Stimulated activated CD4-positive, alpha-beta T cell treated with anti-CD3 and anti-CD28 coated beads, Interleukin-1b, Interleukin-23, amount 100 ng/mL, for 1 hour (primary cell): Measurements from ENCODE around the gene TMEM175.

Source experiments
- DNase-seq, 2 donors: peaks; one replicate each; pipeline ENCODE4 v3.0.0-alpha.2; 2020; ENCODE audit warnings: low read depth in 2 of 2

Gene TMEM175

DNA sequence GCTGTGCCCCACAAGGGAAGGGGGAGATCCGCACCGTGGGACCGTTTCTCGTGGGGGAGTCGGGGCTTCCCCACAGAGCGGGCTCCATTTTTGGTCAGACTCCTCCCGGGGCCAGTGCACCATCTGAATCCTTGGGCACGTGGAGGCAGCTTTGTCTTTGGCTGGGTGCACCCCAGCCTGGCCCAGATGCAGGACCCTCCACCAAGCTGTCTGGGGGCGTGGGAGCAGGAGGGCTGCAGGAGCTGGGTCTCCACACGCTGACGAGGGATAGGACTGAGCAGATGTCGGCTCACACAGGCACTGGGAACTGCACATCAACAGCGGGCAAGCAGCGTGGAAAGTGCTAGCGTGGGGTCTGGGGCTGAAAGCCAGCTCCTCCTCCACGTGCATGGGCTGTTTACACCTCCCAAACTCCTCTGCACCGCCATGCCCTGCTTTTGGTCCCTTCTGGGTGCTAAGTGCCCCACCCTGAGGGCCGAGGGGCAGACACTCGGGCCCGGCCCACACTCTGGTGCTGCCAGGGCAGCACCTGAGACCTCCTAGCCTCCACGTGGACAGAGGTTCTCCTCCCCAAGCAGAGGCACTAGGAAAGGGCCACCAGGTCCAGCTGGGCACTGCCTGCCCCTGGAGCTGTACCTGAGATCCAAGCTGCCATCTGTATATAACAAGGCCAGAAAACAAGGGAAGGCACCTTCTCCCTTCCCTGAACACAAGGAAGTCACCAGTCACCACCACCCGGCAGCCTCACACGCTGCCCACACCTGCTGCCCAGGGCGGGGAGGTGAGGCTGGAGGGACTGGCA lies 27.3 kb downstream of the TMEM175 start:
- no peak for DNase-seq

DNA sequence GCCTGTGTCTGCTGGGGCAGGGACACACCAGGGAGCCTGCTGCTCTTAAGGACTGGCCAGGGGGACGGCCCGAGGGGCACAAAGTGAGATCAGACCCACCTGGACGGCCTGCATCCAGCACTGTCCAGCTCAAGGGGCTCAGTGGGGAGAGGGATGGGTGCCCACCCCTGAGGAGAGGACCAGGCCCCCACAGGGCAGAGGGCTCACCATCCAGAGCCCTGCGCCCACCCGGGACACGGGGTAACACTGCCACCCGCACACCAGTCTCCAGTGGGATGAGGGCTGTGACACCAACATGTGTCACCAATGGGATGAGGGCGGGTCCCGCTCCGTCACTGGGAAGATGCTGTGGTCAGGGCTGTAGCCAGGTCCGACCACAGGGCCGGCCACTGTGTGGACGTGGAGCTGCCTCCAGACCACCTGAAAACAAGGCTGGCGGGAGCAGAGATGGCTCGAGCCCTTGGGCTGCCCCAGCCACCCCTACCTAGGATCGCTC lies 27.9 kb downstream of the TMEM175 start:
- DNase-seq, result no peak

GRCh38 chr4:960636-961350 lies 28.5 kb downstream of the TMEM175 start:
- no peak for DNase-seq

DNA sequence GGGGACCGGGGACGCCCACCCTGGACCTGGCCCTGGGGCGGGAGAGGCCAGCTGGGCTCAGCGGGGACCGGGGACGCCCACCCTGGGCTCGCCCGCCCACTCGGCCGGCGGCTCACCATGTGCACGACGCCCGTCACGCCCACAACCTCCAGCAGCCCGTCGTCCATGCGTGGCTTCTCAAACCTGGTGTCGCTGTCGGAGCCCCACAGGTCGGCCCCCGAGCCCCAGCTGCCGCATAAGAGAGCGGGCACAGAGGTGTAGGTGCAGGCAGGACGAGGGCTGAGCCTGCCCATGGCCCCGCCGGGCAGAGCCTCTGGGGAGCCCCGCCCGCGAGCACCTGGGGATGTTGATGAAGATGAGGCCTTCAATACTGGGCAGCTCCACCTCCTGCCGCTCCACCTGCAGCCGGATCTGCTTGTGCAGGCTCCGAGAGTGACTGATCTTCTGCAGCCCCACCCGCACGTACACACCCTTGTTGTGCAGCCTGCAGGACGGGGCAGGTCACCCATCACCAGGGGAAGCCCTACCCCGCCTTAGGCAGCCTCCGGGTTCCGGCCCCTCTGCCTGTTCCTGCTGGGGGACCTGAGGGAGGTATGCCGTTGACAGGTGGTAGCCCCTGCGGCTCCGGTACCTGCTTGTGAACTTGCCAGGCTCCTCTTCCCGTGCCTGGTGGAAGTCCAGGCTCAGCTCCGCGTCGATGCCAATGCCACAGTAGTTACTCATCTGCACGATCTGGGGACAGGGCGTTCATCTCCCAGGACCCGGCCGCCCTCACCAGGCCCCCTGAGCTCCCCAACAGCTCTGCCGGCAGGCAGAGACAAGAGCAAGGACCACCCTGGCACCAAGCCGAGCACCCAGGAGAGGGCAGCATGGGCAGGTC lies 29.3 kb downstream of the TMEM175 start:
- no peak for DNase-seq

DNA sequence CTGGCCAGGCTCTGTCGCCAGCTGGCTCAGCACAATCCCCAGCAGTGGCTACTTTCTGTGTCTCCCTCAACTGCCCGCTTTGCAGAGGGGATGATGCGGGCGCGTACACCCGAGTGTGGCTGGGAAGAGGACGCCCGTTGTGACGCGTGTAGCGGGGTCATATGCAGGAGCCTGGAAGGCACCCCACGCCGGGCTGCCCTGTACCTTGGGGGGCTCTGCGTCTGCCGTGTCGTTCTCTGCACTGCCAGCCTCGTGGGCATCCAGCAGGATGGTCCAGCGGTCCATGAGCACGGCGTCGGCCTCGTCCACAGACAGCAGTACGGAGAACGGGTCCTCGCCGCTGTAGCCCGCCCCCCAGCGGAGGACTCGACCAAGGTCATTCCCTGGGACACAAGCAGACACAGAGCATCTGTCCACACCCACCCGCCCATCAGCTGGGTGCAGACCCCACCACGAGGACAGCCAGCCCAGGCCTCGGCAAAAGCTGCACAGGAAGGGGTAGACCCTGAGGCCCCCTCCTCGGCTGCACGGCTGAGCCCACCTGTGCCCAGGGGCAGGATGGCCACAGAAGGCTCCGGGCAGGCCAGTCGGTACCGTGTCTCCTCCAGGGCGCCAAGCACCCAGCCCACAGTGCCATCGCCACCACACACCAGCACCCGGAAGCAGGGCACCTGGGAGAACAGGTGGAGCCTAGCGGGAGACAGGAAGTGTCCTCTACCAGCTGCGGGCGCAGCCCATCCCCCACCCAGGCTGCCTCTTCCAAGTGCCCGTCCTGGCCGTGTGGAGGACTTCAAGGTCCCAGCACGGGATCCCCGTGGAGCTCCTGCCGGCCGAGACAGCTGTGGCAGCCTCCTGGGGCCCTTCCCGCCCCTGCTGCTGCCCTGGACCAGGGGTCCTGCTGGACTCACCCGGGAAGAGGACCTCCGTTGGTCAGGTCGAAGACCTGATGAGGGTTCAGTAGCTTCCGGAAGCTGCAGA lies 30.3 kb downstream of the TMEM175 start:
- DNase-seq, result no peak

DNA sequence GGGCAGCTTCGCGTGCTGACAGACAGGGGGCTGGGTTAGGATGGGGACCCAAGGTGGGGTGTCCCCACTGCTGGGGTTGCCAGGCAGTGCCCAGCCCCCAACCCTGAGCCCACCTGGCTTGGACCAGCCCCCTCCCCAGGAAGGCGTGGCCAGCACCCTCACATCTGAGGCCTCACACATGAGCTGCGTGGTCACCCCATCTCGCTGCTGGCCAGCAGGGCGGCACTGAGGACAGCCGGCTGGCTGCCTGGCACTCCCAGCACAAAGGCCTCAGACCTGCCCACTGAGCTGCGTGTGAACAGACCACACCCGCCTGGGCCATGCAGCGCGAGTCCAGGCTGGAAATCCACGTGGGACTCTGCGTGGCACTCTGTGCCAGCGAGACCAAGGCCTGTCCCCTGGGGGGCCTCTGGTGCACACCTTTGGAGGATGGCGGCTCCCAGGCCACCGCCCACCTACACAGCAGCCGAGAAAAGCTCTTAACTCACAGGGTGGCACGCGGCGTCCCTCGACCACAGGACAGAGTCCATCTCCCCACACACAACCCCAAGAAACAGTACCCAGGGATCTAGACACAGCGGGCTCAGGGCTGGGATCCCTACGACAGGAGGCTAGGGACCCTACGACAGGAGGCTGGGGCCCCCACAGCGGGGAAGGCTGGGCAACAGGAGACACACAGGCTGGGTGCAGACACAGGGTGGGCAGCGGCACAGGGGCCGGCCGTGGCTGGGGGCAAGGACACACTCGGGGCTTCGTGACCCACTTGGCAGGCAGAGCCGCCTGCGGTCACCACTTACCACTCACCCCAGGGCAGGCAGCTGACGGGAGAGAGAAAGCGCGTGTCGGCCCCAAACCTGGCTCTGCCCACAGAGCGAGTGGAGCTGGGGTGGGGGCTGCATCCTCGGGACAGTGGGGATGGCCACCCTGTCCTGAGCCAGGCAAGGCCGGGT lies 31.3 kb downstream of the TMEM175 start:
- no peak for DNase-seq

DNA sequence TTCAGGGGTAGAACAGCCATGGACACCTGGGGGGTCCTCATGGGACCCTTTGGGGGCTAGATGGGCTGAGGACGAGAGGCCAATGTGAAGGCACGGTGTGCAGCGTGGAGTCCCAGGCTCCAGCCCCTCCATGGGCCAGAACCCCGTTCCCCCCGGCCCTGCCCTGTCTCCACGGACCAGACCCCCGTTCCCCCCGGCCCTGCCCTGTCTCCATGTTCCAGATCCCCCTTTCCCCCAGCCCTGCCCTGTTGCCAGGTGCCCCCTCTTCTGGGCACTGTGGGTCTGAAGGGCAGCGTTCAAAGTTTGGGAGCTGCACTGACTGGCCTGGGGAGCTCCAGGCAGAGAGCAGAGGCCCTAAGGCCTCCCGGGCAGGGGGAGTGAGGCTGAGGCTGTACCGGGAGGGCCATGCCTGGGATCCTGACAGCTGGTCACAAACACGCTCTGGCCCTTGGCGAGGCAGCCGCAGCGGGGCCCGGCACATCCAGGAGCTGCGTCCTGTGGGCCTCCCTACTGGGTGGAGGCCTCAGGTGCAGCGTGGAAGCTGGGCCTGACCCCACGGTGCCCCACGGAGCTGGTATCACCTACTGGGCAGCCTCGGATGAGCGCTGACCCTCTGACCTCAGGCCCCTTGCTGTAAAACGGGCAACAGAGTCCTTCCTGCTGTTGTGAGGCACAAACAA lies 32.2 kb downstream of the TMEM175 start:
- no peak for DNase-seq

- no peak for DNase-seq
Measured at GRCh38 chr4:965048-965765, 32.9 kb downstream of the TMEM175 start.

DNA sequence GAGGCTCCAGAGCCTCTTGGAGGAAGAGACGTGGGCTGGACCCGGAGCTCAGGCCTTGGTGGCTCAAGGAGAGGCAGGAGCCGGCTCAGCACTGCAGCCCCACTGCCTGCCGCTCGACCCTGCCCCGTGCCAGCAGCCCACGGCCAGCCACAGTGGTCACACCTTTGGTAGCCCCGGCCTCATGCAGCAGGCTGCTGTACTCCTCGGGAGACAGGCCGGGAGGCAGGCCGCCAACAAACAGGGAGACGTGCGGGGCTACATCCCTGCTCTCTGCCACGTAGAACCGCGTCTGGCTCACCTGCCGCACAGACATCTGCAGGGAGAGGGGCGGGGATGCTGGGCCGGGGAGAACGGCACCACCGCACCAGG lies 33.5 kb downstream of the TMEM175 start:
- no peak for DNase-seq

DNA sequence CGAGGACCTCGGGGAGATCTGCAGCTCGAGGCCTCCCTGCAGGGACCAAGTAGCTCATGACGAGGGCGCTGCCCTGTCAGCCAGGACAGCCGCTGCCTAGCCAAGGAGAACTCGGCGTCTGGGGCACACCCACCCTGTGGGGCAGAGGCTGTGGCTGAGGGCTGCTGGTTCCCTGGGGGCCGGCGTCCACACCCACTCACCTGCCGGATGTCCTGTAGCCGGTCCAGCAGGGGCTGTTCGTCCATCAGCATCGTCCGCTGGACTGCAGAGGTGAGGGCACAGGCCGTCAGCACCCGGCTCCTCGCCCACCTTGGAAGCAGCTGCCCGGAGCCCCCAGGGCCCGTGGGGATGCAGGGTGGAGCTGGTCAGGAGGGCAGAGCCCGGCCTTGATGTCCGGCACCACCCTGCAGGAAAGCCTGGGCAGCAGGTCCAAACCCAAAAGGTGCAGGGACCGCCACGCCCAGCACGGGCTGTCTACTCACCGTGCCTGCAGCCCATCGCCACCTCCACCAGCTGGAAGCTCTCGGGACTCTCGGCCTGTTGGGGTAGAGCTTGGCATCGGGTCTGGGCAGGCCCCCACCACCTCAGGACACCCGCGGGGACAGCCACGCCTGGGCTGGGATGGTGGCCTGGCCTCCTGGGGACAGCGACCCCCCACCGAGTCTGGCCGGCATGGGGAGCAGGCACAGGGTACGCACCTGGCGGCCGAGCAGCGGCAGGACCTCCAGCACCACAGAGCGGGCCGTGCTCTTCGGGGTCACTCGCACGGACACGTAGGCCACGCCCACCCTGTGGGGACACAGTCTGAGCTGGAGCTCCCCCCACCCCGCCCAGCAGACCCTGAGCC lies 34.2 kb downstream of the TMEM175 start:
- no peak for DNase-seq

DNA sequence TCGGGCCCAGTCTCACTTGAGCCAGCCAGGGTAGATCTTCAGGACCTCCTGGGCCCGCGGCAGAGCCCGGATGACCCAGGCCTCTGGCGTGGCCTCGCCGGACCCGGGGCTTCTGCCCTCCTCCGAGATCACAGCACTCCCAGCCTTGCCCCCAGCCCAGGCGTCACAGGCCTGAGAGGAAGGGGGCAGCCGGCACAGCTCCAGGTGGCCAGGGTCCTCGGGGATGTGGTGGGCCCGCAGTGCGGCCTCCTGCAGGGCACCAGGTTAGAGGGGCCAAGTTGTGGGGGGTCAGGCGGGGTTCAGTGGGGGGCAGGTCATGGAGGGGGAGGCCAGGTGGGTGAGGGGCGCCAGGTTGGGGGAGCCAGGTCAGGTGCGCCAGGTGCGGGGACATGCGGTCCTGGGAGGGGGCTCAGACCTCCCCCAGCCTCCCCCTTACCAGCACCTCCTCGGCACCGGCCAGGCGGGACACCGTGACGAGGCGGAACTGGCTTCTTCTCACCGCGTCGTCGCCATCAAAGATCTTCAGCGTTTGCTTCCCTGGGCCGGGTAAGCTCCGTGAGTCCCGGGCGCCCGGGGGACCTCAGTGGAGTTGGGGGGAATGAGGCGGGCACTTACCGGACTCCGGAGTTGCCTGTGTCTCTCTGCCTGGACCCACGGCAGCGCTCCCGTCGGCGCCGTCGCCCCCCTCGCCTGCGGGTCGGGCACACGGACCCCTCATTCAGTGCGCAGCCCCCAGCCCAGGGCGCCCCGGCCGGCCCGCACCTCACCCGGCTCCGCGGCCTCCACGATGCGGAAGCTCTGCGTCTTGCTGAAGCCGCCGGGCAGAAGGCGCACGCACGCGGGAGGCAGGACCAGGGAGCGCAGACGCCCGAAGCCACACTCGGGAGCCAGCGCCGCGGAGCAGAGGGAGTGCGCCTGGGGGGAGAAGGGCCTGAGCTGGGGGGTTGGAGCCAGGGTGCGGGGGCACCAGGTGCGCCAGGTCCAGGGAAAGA lies 35.1 kb downstream of the TMEM175 start:
- DNase-seq, result no peak

DNA sequence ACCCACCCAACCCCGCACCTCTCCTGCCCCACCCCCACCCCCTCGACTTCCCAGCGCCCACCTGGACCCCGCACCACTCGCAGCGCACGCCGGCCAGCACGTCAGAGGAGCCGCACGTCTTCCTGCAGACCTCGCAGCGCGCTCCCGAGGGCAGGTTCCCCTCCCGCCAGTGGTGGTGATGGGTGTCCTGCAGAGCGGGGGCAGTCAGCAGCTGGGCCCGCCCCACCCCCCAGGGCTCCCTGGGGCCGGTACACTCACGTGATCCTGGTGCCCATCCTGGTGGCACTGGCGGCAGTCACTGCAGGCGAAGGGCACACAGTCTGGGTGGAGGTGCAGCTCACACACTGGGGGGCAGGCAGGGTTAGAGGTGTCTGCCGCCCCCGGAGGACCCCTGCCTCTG lies 36.0 kb downstream of the TMEM175 start:
- DNase-seq, result no peak

GRCh38 chr4:968621-969394 lies 36.5 kb downstream of the TMEM175 start:
- no peak for DNase-seq

- DNase-seq, result no peak
Measured at GRCh38 chr4:970046-970745, 37.9 kb downstream of the TMEM175 start.
